ENCODE data around the gene CABLES1. TPM values are rescaled to one million over a fixed set of nuclear protein-coding genes. Genes with fewer than 3 reads are reported as not detected.

The CABLES1 gene
- total RNA-seq, 1 experiment from 2014 or later: 11.8 TPM

DNA sequence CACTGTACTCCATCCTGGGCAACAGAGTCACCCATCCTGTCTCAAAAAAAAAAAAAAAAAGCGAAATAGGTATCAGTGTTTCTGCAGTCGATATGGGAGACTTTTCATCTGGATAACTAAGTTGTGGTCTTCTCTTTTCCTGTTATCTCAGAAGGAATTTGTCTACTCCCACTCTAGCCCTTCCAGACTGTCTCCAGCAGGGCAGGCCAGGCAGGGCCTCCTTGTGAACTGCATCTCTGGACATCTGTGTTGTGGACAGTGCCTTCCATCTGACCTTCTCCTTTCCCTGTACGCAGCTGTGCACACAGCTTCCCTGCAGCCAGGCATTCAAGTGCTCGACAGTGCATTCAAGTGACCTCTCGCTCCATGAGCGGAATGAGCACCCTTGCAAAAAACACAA, 110.2 kb downstream of the CABLES1 start:
- ChIA-PET POLR2A (ENCODE audit: unreplicated experiment) (no interaction called here), CTCF (no interaction called here)
- H3K4me2 ChIP-seq: no peak overlapping the region

DNA sequence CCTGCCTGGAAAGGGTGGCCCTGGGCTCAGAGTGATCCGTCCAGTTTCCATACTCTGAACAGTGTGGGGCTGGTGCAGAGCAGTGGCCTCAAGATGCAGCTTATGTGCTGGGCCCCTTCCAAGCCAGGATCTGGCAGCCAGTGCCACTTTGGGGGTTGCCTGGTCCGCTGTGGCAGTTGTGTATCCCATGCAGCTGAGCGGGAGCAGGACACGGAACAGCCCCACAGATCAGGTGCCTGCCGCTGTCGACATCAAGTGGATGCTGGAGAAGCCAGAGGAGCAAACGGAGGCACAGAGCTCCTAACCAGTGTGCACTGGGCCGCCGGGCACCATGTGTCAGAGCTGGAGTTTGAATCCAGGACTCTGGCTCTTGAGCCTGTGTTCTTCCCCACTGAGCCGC, 112.0 kb downstream of the CABLES1 start:
- Histone ChIP-seq H3K9me3 (ENCODE audit: insufficient read depth, low read depth) (no peaks in the 10 kb centered on the region), H3K4me3 (no peak overlapping the region), H3K4me2 (no peak overlapping the region), H3K36me3 (ENCODE audit: low read depth) (no peaks in the 10 kb centered on the region), H3K27me3 (ENCODE audit: insufficient read depth, low read depth) (no peaks in the 10 kb centered on the region), H4K20me1 (ENCODE audit: insufficient read depth) (no peaks in the 10 kb centered on the region), H3F3A (ENCODE audit: insufficient read depth, low read depth) (no peaks in the 10 kb centered on the region), H2AFZ (no peak overlapping the region), H3K9me2 (ENCODE audit: insufficient read depth) (no peaks in the 10 kb centered on the region), H3K4me1 (replicated peaks; ENCODE audit: insufficient read depth) (no peaks in the 10 kb centered on the region), H3K79me2 (ENCODE audit: low read depth) (no peaks in the 10 kb centered on the region), H3K27ac (no peak overlapping the region)
- no peak for TF ChIP-seq EZH2 (IDR thresholded peaks at IDR 0.05; ENCODE audit: low read depth)
- TF ChIP-seq CTCF (conservative IDR thresholded peaks at IDR 0.05): no peak
- ChIA-PET CTCF (no interaction called here), POLR2A (ENCODE audit: unreplicated experiment) (no interaction called here)
- no peak for DNase-seq
- no TSS peak for BruUV-seq (replicated peaks)
- intact Hi-C loops (cut with micrococcal nuclease; ENCODE audit: unreplicated experiment): no loop called here

More for the DNA sequence above, 110.2 kb downstream of the CABLES1 start:
- Histone ChIP-seq H3K36me3 (ENCODE audit: low read depth) (no peaks in the 10 kb centered on the region), H3K4me1 (replicated peaks; ENCODE audit: insufficient read depth) (no peaks in the 10 kb centered on the region), H2AFZ (no peak overlapping the region), H3F3A (ENCODE audit: insufficient read depth, low read depth) (no peaks in the 10 kb centered on the region), H3K4me3 (no peak overlapping the region), H3K27ac (no peak overlapping the region), H3K27me3 (ENCODE audit: insufficient read depth, low read depth) (no peaks in the 10 kb centered on the region), H3K9me2 (ENCODE audit: insufficient read depth) (no peaks in the 10 kb centered on the region), H3K9me3 (ENCODE audit: insufficient read depth, low read depth) (no peaks in the 10 kb centered on the region), H4K20me1 (ENCODE audit: insufficient read depth) (no peaks in the 10 kb centered on the region), H3K79me2 (ENCODE audit: low read depth) (no peaks in the 10 kb centered on the region)
- intact Hi-C loops (cut with micrococcal nuclease; ENCODE audit: unreplicated experiment): no loop called here
- TF ChIP-seq EZH2 (IDR thresholded peaks at IDR 0.05; ENCODE audit: low read depth) (no peak), CTCF (conservative IDR thresholded peaks at IDR 0.05) (no peak)
- BruUV-seq (replicated peaks): no TSS peak
- no peak for DNase-seq

DNA sequence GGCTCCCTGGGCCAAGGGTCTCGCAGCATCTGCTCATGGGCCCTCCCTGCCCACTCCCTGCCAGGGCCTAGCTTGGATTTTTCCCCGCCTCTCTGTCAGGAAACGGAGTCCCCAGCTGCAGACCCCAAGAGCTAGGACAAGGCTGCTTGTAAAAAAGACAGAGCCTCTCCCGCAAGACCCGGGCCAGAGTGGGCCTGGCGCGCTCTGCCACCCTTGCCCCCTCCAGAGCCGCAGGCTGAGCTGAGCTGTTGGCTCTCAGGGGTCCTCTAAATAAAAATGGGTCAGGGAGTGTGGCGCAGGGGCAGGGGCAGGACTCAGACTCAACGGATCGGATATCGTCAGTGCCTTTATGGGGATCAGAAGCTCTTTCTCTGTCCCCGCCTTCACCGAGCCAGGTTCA, 112.6 kb downstream of the CABLES1 start:
- intact Hi-C loops (cut with micrococcal nuclease; ENCODE audit: unreplicated experiment): no loop called here
- no TSS peak for BruUV-seq (replicated peaks)
- ChIA-PET CTCF (no interaction called here), POLR2A (ENCODE audit: unreplicated experiment) (no interaction called here)
- Histone ChIP-seq H3K4me1 (replicated peaks; ENCODE audit: insufficient read depth) (no peaks in the 10 kb centered on the region), H3K27ac (no peak overlapping the region), H3K9me3 (ENCODE audit: insufficient read depth, low read depth) (no peaks in the 10 kb centered on the region), H3K4me3 (no peak overlapping the region), H2AFZ (no peak overlapping the region), H3F3A (ENCODE audit: insufficient read depth, low read depth) (no peaks in the 10 kb centered on the region), H4K20me1 (ENCODE audit: insufficient read depth) (no peaks in the 10 kb centered on the region), H3K79me2 (ENCODE audit: low read depth) (no peaks in the 10 kb centered on the region), H3K9me2 (ENCODE audit: insufficient read depth) (no peaks in the 10 kb centered on the region), H3K27me3 (ENCODE audit: insufficient read depth, low read depth) (no peaks in the 10 kb centered on the region), H3K4me2 (no peak overlapping the region), H3K36me3 (ENCODE audit: low read depth) (no peaks in the 10 kb centered on the region)
- no peak for TF ChIP-seq EZH2 (IDR thresholded peaks at IDR 0.05; ENCODE audit: low read depth)
- no peak for TF ChIP-seq CTCF (conservative IDR thresholded peaks at IDR 0.05)
- DNase-seq: no peak
